Measurements from ENCODE around the gene SH3D19. TPM values are rescaled to one million over a fixed set of nuclear protein-coding genes. Genes with fewer than 3 reads are reported as not detected.
A peak's percentile ranks its signal among the peaks of the same experiment; 100 is the strongest.

Gene SH3D19, protein sequence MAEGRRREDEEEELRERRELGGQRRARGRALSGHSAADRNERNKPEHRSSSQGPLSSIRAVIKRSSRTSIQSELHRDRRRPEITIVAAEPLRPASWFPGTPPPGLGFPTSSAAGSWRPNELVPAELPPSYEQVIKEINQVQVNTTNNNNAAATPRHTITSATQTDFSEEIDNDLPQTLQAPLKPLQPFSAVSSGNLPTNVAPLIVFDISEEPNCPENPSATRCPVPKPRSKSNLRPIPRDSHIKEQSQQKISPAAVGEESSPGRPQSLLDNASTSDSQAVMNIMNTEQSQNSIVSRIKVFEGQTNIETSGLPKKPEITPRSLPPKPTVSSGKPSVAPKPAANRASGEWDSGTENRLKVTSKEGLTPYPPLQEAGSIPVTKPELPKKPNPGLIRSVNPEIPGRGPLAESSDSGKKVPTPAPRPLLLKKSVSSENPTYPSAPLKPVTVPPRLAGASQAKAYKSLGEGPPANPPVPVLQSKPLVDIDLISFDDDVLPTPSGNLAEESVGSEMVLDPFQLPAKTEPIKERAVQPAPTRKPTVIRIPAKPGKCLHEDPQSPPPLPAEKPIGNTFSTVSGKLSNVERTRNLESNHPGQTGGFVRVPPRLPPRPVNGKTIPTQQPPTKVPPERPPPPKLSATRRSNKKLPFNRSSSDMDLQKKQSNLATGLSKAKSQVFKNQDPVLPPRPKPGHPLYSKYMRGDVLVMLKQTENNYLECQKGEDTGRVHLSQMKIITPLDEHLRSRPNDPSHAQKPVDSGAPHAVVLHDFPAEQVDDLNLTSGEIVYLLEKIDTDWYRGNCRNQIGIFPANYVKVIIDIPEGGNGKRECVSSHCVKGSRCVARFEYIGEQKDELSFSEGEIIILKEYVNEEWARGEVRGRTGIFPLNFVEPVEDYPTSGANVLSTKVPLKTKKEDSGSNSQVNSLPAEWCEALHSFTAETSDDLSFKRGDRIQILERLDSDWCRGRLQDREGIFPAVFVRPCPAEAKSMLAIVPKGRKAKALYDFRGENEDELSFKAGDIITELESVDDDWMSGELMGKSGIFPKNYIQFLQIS
- polyA plus RNA-seq (2012; ENCODE audit: insufficient read length, low read depth), result 7.0 TPM

DNA sequence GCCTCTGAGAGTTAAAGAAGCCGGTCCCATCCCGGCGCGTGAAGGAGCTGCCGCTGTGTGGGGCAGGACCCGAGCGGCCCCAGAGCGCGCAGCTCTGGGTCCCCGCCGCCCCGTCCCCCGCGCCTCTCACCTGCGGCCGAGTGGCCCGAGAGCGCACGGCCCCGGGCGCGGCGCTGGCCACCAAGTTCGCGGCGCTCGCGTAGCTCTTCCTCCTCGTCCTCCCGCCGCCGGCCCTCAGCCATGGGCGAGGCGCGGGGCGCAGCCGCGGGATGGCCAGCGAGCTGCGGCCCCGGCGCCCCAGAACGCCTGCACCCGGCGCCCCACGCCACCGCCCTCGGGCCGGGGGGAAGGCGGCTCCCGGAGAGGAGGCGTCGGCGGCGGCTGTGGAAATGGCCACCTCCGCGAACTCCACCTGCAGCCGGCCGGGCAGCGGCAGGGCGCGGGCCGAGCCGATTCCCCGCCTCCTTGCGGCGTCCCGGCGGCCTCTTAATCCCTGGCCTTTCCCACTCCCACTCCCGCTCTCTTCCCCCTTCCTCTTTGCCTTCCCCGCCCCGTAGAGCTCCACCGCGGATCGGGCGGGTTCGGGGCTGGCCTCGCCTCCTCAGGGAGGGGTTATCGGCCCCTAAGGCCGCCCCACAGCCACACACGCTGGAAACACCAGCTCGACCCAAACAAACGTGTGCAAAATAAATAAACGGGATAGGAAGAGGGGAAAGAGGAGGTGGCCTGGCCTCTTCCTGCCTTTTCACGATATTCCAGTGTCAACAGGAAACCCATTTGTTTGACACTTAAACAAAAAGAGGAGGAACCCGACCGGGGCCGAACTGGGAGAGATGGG is at the start of gene SH3D19:
TSS of gene SH3D19 (minus strand) at position 495 of the 838 bp plus-strand sequence. CDS start at position 242, 253 bp downstream.
- TF ChIP-seq POLR2AphosphoS5 (IDR thresholded peaks at IDR 0.05; ENCODE audit: low read depth, low read length) (peak; percentile 29), TAF1 (IDR thresholded peaks at IDR 0.05; ENCODE audit: borderline replicate concordance, insufficient read depth, low read length) (0 out of 2 replicates have a peak, but pooled peaks have one; percentile 28), FOXP2 (optimal IDR thresholded peaks at IDR 0.05; ENCODE audit: borderline replicate concordance, extremely low read depth, extremely low read length, insufficient read depth) (peak; percentile 74), SIN3A (IDR thresholded peaks at IDR 0.05; ENCODE audit: borderline replicate concordance, insufficient read depth, low read length) (no peak)
- TF ChIP-seq, protein P1, sequence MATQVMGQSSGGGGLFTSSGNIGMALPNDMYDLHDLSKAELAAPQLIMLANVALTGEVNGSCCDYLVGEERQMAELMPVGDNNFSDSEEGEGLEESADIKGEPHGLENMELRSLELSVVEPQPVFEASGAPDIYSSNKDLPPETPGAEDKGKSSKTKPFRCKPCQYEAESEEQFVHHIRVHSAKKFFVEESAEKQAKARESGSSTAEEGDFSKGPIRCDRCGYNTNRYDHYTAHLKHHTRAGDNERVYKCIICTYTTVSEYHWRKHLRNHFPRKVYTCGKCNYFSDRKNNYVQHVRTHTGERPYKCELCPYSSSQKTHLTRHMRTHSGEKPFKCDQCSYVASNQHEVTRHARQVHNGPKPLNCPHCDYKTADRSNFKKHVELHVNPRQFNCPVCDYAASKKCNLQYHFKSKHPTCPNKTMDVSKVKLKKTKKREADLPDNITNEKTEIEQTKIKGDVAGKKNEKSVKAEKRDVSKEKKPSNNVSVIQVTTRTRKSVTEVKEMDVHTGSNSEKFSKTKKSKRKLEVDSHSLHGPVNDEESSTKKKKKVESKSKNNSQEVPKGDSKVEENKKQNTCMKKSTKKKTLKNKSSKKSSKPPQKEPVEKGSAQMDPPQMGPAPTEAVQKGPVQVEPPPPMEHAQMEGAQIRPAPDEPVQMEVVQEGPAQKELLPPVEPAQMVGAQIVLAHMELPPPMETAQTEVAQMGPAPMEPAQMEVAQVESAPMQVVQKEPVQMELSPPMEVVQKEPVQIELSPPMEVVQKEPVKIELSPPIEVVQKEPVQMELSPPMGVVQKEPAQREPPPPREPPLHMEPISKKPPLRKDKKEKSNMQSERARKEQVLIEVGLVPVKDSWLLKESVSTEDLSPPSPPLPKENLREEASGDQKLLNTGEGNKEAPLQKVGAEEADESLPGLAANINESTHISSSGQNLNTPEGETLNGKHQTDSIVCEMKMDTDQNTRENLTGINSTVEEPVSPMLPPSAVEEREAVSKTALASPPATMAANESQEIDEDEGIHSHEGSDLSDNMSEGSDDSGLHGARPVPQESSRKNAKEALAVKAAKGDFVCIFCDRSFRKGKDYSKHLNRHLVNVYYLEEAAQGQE (IDR thresholded peaks at IDR 0.05; ENCODE audit: insufficient read depth in 1 of 2, low read depth in 2 of 2, low read length in 2 of 2), result no peak; a peak in 1 of 4 replicates

DNA sequence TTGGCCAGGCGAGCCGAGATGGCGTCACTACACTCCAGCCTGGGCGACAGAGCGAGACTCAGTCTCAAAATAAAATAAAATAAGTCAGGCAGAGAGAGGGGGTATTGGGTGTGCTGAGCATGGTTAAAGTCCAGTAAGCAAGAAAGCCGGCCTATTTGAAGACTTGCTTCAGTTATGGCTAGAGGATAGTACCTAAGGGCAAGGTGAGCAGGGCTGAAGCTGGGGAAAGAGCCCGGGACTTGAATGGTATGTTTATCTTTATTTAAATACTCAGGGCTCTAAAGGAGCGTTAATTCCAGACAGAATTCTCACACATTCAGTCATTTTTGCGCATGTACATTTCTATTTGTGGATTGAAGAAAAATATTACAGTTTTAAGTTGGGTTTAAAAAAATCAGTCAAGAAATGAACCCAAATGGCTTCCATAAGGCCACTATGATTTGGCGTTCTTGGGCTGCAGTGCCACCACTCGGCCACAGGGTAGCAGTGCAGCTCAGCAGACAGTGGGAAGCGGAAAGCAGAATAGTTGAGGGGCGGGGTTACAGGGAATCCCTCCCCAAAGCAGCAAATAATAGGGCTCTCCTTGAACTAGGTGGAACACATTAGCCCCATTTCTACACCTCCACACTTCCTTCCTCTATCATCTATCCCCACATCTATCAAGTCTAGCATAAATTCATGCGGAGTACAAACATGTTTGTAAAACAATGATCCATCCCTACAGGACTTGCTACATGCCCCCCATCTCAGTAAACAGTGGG is 37.2 kb upstream of the SH3D19 start:
- TF ChIP-seq TAF1 (IDR thresholded peaks at IDR 0.05; ENCODE audit: borderline replicate concordance, insufficient read depth, low read length), result no peak
- TF ChIP-seq FOXP2 (optimal IDR thresholded peaks at IDR 0.05; ENCODE audit: borderline replicate concordance, extremely low read depth, extremely low read length, insufficient read depth), result no peak
- TF ChIP-seq, protein P1 (IDR thresholded peaks at IDR 0.05; ENCODE audit: insufficient read depth in 1 of 2, low read depth in 2 of 2, low read length in 2 of 2), result no peak
- no peak for TF ChIP-seq SIN3A (IDR thresholded peaks at IDR 0.05; ENCODE audit: borderline replicate concordance, insufficient read depth, low read length)
- TF ChIP-seq POLR2AphosphoS5 (IDR thresholded peaks at IDR 0.05; ENCODE audit: low read depth, low read length), result no peak

DNA sequence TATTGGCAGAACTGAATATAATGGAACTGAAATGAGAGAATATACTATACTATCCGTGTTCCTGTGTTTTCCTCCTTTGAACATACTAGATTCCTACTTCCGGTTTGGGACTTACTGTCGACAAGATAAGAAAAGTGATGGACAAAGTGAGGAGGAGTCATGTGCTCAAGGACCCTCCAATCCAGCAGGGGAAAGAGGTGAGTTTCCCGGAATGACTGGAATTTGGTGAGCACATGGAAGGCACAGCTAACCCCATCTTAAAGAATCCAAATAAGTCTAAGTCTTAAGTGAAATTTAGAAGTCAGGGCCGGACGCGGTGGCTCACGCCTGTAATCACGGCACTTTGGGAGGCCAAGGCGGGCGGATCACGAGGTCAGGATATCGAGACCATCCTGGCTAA is 36.6 kb upstream of the SH3D19 start:
- TF ChIP-seq FOXP2 (optimal IDR thresholded peaks at IDR 0.05; ENCODE audit: borderline replicate concordance, extremely low read depth, extremely low read length, insufficient read depth) (no peak), POLR2AphosphoS5 (IDR thresholded peaks at IDR 0.05; ENCODE audit: low read depth, low read length) (no peak), SIN3A (IDR thresholded peaks at IDR 0.05; ENCODE audit: borderline replicate concordance, insufficient read depth, low read length) (no peak), TAF1 (IDR thresholded peaks at IDR 0.05; ENCODE audit: borderline replicate concordance, insufficient read depth, low read length) (no peak)
- TF ChIP-seq, protein P1 (IDR thresholded peaks at IDR 0.05; ENCODE audit: insufficient read depth in 1 of 2, low read depth in 2 of 2, low read length in 2 of 2), result no peak

DNA sequence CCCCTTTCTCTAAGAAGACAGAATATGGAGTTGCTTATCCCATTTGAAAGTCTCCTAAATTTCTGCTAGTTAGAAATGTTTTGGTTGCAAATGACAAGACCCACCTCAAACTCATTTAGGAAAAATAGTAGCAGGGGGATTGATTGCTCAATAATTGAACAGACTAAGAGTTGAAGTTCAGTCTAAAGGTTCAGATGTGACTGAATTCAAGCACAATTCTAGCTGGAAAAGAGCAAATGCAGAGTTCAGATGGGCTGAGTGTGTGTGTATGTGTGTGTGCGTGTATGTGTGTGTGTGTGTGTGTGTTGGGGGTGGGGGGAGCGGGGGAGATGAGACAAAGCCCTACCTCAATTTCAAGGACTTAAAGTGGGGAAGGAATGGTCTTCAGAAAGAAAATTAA is 35.7 kb upstream of the SH3D19 start:
- TF ChIP-seq POLR2AphosphoS5 (IDR thresholded peaks at IDR 0.05; ENCODE audit: low read depth, low read length) (no peak), SIN3A (IDR thresholded peaks at IDR 0.05; ENCODE audit: borderline replicate concordance, insufficient read depth, low read length) (no peak), TAF1 (IDR thresholded peaks at IDR 0.05; ENCODE audit: borderline replicate concordance, insufficient read depth, low read length) (no peak), FOXP2 (optimal IDR thresholded peaks at IDR 0.05; ENCODE audit: borderline replicate concordance, extremely low read depth, extremely low read length, insufficient read depth) (no peak)
- TF ChIP-seq, protein P1 (IDR thresholded peaks at IDR 0.05; ENCODE audit: insufficient read depth in 1 of 2, low read depth in 2 of 2, low read length in 2 of 2), result no peak

Data from PFSK-1 (cell line).